Measurements from ENCODE around the gene COMMD7.
A peak's percentile ranks its signal among the peaks of the same experiment; 100 is the strongest.

Gene COMMD7

GRCh38 chr20:32752458-32753250 is 9.4 kb upstream of the COMMD7 start:
- H3K4me3 ChIP-seq (ENCODE audit: insufficient read depth in 1 of 2, low read depth in 1 of 2, low read length in 2 of 2) = peak overlapping the region in 1 of 2 experiments; percentile 54
- no peaks in the 10 kb centered on the region for H3K79me1 ChIP-seq (replicated peaks; ENCODE audit: low read length, poor library complexity, severe bottlenecking)
- H3K4me1 ChIP-seq (ENCODE audit: control insufficient read depth, insufficient read depth, low read depth, low read length) = peaks cover 8% of the 10 kb centered on the region
- H4K8ac ChIP-seq (ENCODE audit: low read length) = no peak overlapping the region
- H3K9ac ChIP-seq (ENCODE audit: low read length) = peak overlapping the region; percentile 73
- no peaks in the 10 kb centered on the region for H3K36me3 ChIP-seq (ENCODE audit: control insufficient read depth in 1 of 2, insufficient read depth in 2 of 2, low read depth in 1 of 2, low read length in 2 of 2)
- no peak overlapping the region for H3K4me2 ChIP-seq (ENCODE audit: low read length, poor library complexity, severe bottlenecking)
- 46% methylated on average over 7 of the region's 10 CpGs for WGBS
- no peak overlapping the region for H2BK5ac ChIP-seq (ENCODE audit: low read depth, low read length, poor library complexity, severe bottlenecking)
- H3K27me3 ChIP-seq (ENCODE audit: control insufficient read depth in 1 of 2, insufficient read depth in 1 of 2, low read length in 2 of 2) = no peaks in the 10 kb centered on the region
- peak overlapping the region in 1 of 2 experiments; percentile 68 for H2BK12ac ChIP-seq (ENCODE audit: low read length in 2 of 2)
- peak overlapping the region; percentile 23 for H2AK5ac ChIP-seq (ENCODE audit: low read length, severe bottlenecking)
- peak overlapping the region; percentile 41 for H3K27ac ChIP-seq (ENCODE audit: low read length, poor library complexity, severe bottlenecking)
- H3K23ac ChIP-seq (ENCODE audit: low read length in 2 of 2) = no peak overlapping the region
- no peaks in the 10 kb centered on the region for H3K9me3 ChIP-seq (ENCODE audit: control insufficient read depth, low read length)
- no peak overlapping the region for H2AFZ ChIP-seq (ENCODE audit: low read depth, low read length)
- H3K4ac ChIP-seq (ENCODE audit: low read depth in 1 of 2, low read length in 2 of 2) = no peak overlapping the region
- no peak overlapping the region for H2BK15ac ChIP-seq (ENCODE audit: low read depth, poor library complexity, severe bottlenecking)
- no peak overlapping the region for H4K91ac ChIP-seq (ENCODE audit: low read length)
- DNase-seq = peak; percentile 80
- H3K14ac ChIP-seq (ENCODE audit: low read length in 2 of 2) = no peak overlapping the region
- no peak overlapping the region for H2BK120ac ChIP-seq (ENCODE audit: low read depth, low read length)
- H3K18ac ChIP-seq (ENCODE audit: low read depth in 1 of 2, low read length in 2 of 2) = no peak overlapping the region

GRCh38 chr20:32751702-32752457 is 8.6 kb upstream of the COMMD7 start:
- no peak for DNase-seq
- Histone ChIP-seq H3K4ac (ENCODE audit: low read depth in 1 of 2, low read length in 2 of 2) (peak overlapping the region; percentile 13 to 69), H2BK5ac (ENCODE audit: low read depth, low read length, poor library complexity, severe bottlenecking) (no peak overlapping the region), H2BK120ac (ENCODE audit: low read depth, low read length) (no peak overlapping the region), H3K9me3 (ENCODE audit: control insufficient read depth, low read length) (no peaks in the 10 kb centered on the region), H3K18ac (ENCODE audit: low read depth in 1 of 2, low read length in 2 of 2) (no peak overlapping the region), H3K4me3 (ENCODE audit: insufficient read depth in 1 of 2, low read depth in 1 of 2, low read length in 2 of 2) (peak overlapping the region in 1 of 2 experiments; percentile 54), H3K79me1 (replicated peaks; ENCODE audit: low read length, poor library complexity, severe bottlenecking) (no peaks in the 10 kb centered on the region), H2AFZ (ENCODE audit: low read depth, low read length) (no peak overlapping the region), H2BK12ac (ENCODE audit: low read length in 2 of 2) (peak overlapping the region; percentile 39 to 68), H4K91ac (ENCODE audit: low read length) (no peak overlapping the region), H3K36me3 (ENCODE audit: control insufficient read depth in 1 of 2, insufficient read depth in 2 of 2, low read depth in 1 of 2, low read length in 2 of 2) (no peaks in the 10 kb centered on the region), H2BK15ac (ENCODE audit: low read depth, poor library complexity, severe bottlenecking) (no peak overlapping the region), H3K9ac (ENCODE audit: low read length) (peak overlapping the region; percentile 73), H3K27ac (ENCODE audit: low read length, poor library complexity, severe bottlenecking) (no peak overlapping the region), H3K4me2 (ENCODE audit: low read length, poor library complexity, severe bottlenecking) (no peak overlapping the region), H2AK5ac (ENCODE audit: low read length, severe bottlenecking) (peak overlapping the region; percentile 23), H3K4me1 (ENCODE audit: control insufficient read depth, insufficient read depth, low read depth, low read length) (peaks cover 8% of the 10 kb centered on the region), H3K14ac (ENCODE audit: low read length in 2 of 2) (no peak overlapping the region), H4K8ac (ENCODE audit: low read length) (no peak overlapping the region), H3K27me3 (ENCODE audit: control insufficient read depth in 1 of 2, insufficient read depth in 1 of 2, low read length in 2 of 2) (no peaks in the 10 kb centered on the region), H3K23ac (ENCODE audit: low read length in 2 of 2) (no peak overlapping the region)
- WGBS = 92% methylated on average over 6 of the region's 6 CpGs

- DNase-seq = no peak
- Histone ChIP-seq H2AFZ (ENCODE audit: low read depth, low read length) (no peak overlapping the region), H2AK5ac (ENCODE audit: low read length, severe bottlenecking) (no peak overlapping the region)
These were observed 8.0 kb upstream of the COMMD7 start for GRCh38 chr20:32751293-32751692.

More at GRCh38 chr20:32751293-32751692, 8.0 kb upstream of the COMMD7 start:
- Histone ChIP-seq H3K9me3 (ENCODE audit: control insufficient read depth, low read length) (no peaks in the 10 kb centered on the region), H2BK5ac (ENCODE audit: low read depth, low read length, poor library complexity, severe bottlenecking) (no peak overlapping the region), H4K8ac (ENCODE audit: low read length) (no peak overlapping the region), H3K27me3 (ENCODE audit: control insufficient read depth in 1 of 2, insufficient read depth in 1 of 2, low read length in 2 of 2) (no peaks in the 10 kb centered on the region), H3K14ac (ENCODE audit: low read length in 2 of 2) (no peak overlapping the region), H3K79me1 (replicated peaks; ENCODE audit: low read length, poor library complexity, severe bottlenecking) (no peaks in the 10 kb centered on the region), H2BK12ac (ENCODE audit: low read length in 2 of 2) (no peak overlapping the region), H3K4me3 (ENCODE audit: insufficient read depth in 1 of 2, low read depth in 1 of 2, low read length in 2 of 2) (no peak overlapping the region), H3K23ac (ENCODE audit: low read length in 2 of 2) (no peak overlapping the region), H3K4me2 (ENCODE audit: low read length, poor library complexity, severe bottlenecking) (no peak overlapping the region), H4K91ac (ENCODE audit: low read length) (no peak overlapping the region), H3K36me3 (ENCODE audit: control insufficient read depth in 1 of 2, insufficient read depth in 2 of 2, low read depth in 1 of 2, low read length in 2 of 2) (no peaks in the 10 kb centered on the region), H3K4ac (ENCODE audit: low read depth in 1 of 2, low read length in 2 of 2) (no peak overlapping the region), H2BK120ac (ENCODE audit: low read depth, low read length) (no peak overlapping the region), H3K9ac (ENCODE audit: low read length) (no peak overlapping the region), H3K4me1 (ENCODE audit: control insufficient read depth, insufficient read depth, low read depth, low read length) (peaks cover 8% of the 10 kb centered on the region), H3K27ac (ENCODE audit: low read length, poor library complexity, severe bottlenecking) (no peak overlapping the region), H3K18ac (ENCODE audit: low read depth in 1 of 2, low read length in 2 of 2) (no peak overlapping the region), H2BK15ac (ENCODE audit: low read depth, poor library complexity, severe bottlenecking) (no peak overlapping the region)
